Immature natural killer cell (primary cell): Measurements from ENCODE around the gene KMT2C. TPM values are rescaled to one million over a fixed set of nuclear protein-coding genes. Genes with fewer than 3 reads are reported as not detected.

ENCODE experiments used
- DNase-seq, 3 donors: peaks; one replicate each; pipeline ENCODE4 v3.0.0; 2022; ENCODE audit warnings: mixed read lengths in 1 of 3
- H3K27ac Mint-ChIP-seq, 6 donors: one replicate each; pipeline ENCODE4 v1.8.0; 2020; ENCODE audit warnings: mixed read lengths in 6 of 6, mild to moderate bottlenecking in 5 of 6, inconsistent platforms in 4 of 6, moderate library complexity in 3 of 6
- H3K27me3 Mint-ChIP-seq, 3 donors: one replicate each; pipeline ENCODE4 v1.8.0; 2020 to 2021; ENCODE audit warnings: low read depth in 3 of 3, mild to moderate bottlenecking in 3 of 3, mixed read lengths in 3 of 3, moderate library complexity in 3 of 3, inconsistent platforms in 1 of 3
- H3K36me3 Mint-ChIP-seq, 3 donors: one replicate each; pipeline ENCODE4 v1.8.0; 2020; ENCODE audit warnings: mixed read lengths in 3 of 3, inconsistent platforms in 2 of 3, mild to moderate bottlenecking in 2 of 3
- H3K4me1 Mint-ChIP-seq, 2 donors: one replicate each; pipeline ENCODE4 v1.8.0; 2020; ENCODE audit warnings: inconsistent platforms in 2 of 2, mild to moderate bottlenecking in 2 of 2, mixed read lengths in 2 of 2, moderate library complexity in 1 of 2
- H3K4me3 Mint-ChIP-seq, 5 donors: one replicate each; pipeline ENCODE4 v1.8.0; 2020; ENCODE audit warnings: mild to moderate bottlenecking in 5 of 5, mixed read lengths in 5 of 5, inconsistent platforms in 3 of 5, moderate library complexity in 3 of 5
- H3K9me3 Mint-ChIP-seq, 6 donors: one replicate each; pipeline ENCODE4 v1.8.0; 2020; ENCODE audit warnings: mild to moderate bottlenecking in 6 of 6, mixed read lengths in 6 of 6, inconsistent platforms in 4 of 6, moderate library complexity in 3 of 6
- polyA plus RNA-seq, 3 donors: library from polyadenylated mRNA; unstranded; fragments of 300-500 nt; fragmentation: Illumina TruSeq; gene quantifications; one replicate each; pipeline ENCODE4 v1.2.3, GENCODE V29; 2021

Gene KMT2C
- polyA plus RNA-seq, 3 donors from 2014 or later = 5.3 to 24.6 (median 5.6) TPM

GRCh38 chr7:152133804-152134203, 302.0 kb downstream of the KMT2C start:
- Mint-ChIP-seq H3K36me3 (peaks cover 4 to 28% (median 21%) of the 10 kb centered on the region in 3 donors), H3K27ac (peak overlapping the region in 4 of 6 donors; percentile 42 to 80 (median 58)), H3K9me3 (no peaks in the 10 kb centered on the region), H3K4me1 (no peaks in the 10 kb centered on the region), H3K27me3 (peaks cover 5 to 10% (median 9%) of the 10 kb centered on the region in 3 donors), H3K4me3 (no peak overlapping the region)
- DNase-seq = no peak

- peaks cover 6 to 23% (median 18%) of the 10 kb centered on the region in 3 donors for H3K36me3 Mint-ChIP-seq
- DNase-seq = no peak
- H3K4me1 Mint-ChIP-seq = no peaks in the 10 kb centered on the region
- peak overlapping the region in 1 of 6 donors; percentile 5 for H3K27ac Mint-ChIP-seq
- H3K9me3 Mint-ChIP-seq = no peaks in the 10 kb centered on the region
- H3K4me3 Mint-ChIP-seq = no peak overlapping the region
- H3K27me3 Mint-ChIP-seq = peaks cover 4 to 10% (median 9%) of the 10 kb centered on the region in 3 donors
Measured at GRCh38 chr7:152132812-152133211, 303.0 kb downstream of the KMT2C start.

GRCh38 chr7:152131981-152132494, 303.8 kb downstream of the KMT2C start:
- Mint-ChIP-seq H3K4me3 (no peak overlapping the region), H3K27ac (peak overlapping the region in 1 of 6 donors; percentile 24), H3K9me3 (peaks cover 0 to under 1% (median 0%) of the 10 kb centered on the region in 6 donors), H3K27me3 (peaks cover 4 to 10% (median 10%) of the 10 kb centered on the region in 3 donors), H3K36me3 (peaks cover 12 to 29% (median 23%) of the 10 kb centered on the region in 3 donors), H3K4me1 (no peaks in the 10 kb centered on the region)
- no peak for DNase-seq

- Mint-ChIP-seq H3K4me3 (no peak overlapping the region), H3K27ac (peak overlapping the region in 2 of 6 donors; percentile 62 to 65), H3K4me1 (no peaks in the 10 kb centered on the region), H3K27me3 (peaks cover 4 to 10% (median 10%) of the 10 kb centered on the region in 3 donors), H3K36me3 (peaks cover 18 to 27% (median 25%) of the 10 kb centered on the region in 3 donors), H3K9me3 (peaks cover 0 to 2% (median 0%) of the 10 kb centered on the region in 6 donors)
- no peak for DNase-seq
Measured at GRCh38 chr7:152130658-152131590, 304.9 kb downstream of the KMT2C start.

- H3K4me1 Mint-ChIP-seq = no peaks in the 10 kb centered on the region
- peaks cover 0 to 2% (median 0%) of the 10 kb centered on the region in 6 donors for H3K9me3 Mint-ChIP-seq
- no peak overlapping the region for H3K4me3 Mint-ChIP-seq
- DNase-seq = no peak
- peaks cover 29 to 38% (median 30%) of the 10 kb centered on the region in 3 donors for H3K36me3 Mint-ChIP-seq
- no peak overlapping the region for H3K27ac Mint-ChIP-seq
- peaks cover 4 to 10% (median 10%) of the 10 kb centered on the region in 3 donors for H3K27me3 Mint-ChIP-seq
Measured at GRCh38 chr7:152129682-152130081, 306.1 kb downstream of the KMT2C start.

- no peak overlapping the region for H3K4me3 Mint-ChIP-seq
- no peak overlapping the region for H3K27ac Mint-ChIP-seq
- peaks cover 2 to 13% (median 8%) of the 10 kb centered on the region in 3 donors for H3K27me3 Mint-ChIP-seq
- peaks cover 37 to 42% (median 38%) of the 10 kb centered on the region in 3 donors for H3K36me3 Mint-ChIP-seq
- no peak for DNase-seq
- no peaks in the 10 kb centered on the region for H3K4me1 Mint-ChIP-seq
- H3K9me3 Mint-ChIP-seq = peaks cover 0 to 5% (median 2%) of the 10 kb centered on the region in 6 donors
Measured at GRCh38 chr7:152128741-152129461, 306.9 kb downstream of the KMT2C start.

GRCh38 chr7:152128252-152128651, 307.6 kb downstream of the KMT2C start:
- Mint-ChIP-seq H3K27ac (no peak overlapping the region), H3K27me3 (peaks cover 0 to 13% (median 6%) of the 10 kb centered on the region in 3 donors), H3K4me3 (no peak overlapping the region), H3K4me1 (no peaks in the 10 kb centered on the region), H3K36me3 (peaks cover 37 to 47% (median 44%) of the 10 kb centered on the region in 3 donors), H3K9me3 (peaks cover 0 to 8% (median 2%) of the 10 kb centered on the region in 6 donors)
- no peak for DNase-seq

- H3K27me3 Mint-ChIP-seq = peaks cover 0 to 13% (median 2%) of the 10 kb centered on the region in 3 donors
- H3K9me3 Mint-ChIP-seq = peaks cover 0 to 9% (median 2%) of the 10 kb centered on the region in 6 donors
- H3K27ac Mint-ChIP-seq = peak overlapping the region in 3 of 6 donors; percentile 15 to 58 (median 50)
- peaks cover 47 to 57% (median 53%) of the 10 kb centered on the region in 3 donors for H3K36me3 Mint-ChIP-seq
- no peak overlapping the region for H3K4me3 Mint-ChIP-seq
- peaks cover 0 to 7% of the 10 kb centered on the region in 2 donors for H3K4me1 Mint-ChIP-seq
- no peak for DNase-seq
Measured at GRCh38 chr7:152127229-152127628, 308.6 kb downstream of the KMT2C start.

GRCh38 chr7:152126741-152127140, 309.1 kb downstream of the KMT2C start:
- Mint-ChIP-seq H3K27ac (peak overlapping the region in 4 of 6 donors; percentile 15 to 73 (median 58)), H3K36me3 (peaks cover 49 to 62% (median 57%) of the 10 kb centered on the region in 3 donors), H3K4me1 (peaks cover 0 to 11% of the 10 kb centered on the region in 2 donors), H3K4me3 (no peak overlapping the region), H3K9me3 (peaks cover 0 to 9% (median 2%) of the 10 kb centered on the region in 6 donors), H3K27me3 (peaks cover 0 to 12% (median 2%) of the 10 kb centered on the region in 3 donors)
- no peak for DNase-seq

- Mint-ChIP-seq H3K27ac (no peak overlapping the region), H3K36me3 (peaks cover 63 to 88% (median 67%) of the 10 kb centered on the region in 3 donors), H3K27me3 (peaks cover 0 to 5% (median 4%) of the 10 kb centered on the region in 3 donors), H3K9me3 (peaks cover 0 to 9% (median 2%) of the 10 kb centered on the region in 6 donors), H3K4me3 (no peak overlapping the region), H3K4me1 (peaks cover 0 to 16% of the 10 kb centered on the region in 2 donors)
- DNase-seq = no peak
Measured at GRCh38 chr7:152122540-152122939, 313.3 kb downstream of the KMT2C start.

GRCh38 chr7:152121432-152121831, 314.4 kb downstream of the KMT2C start:
- H3K4me3 Mint-ChIP-seq = no peak overlapping the region
- H3K27ac Mint-ChIP-seq = peak overlapping the region in 1 of 6 donors; percentile 62
- peaks cover 0 to 5% (median 2%) of the 10 kb centered on the region in 3 donors for H3K27me3 Mint-ChIP-seq
- H3K9me3 Mint-ChIP-seq = peaks cover 0 to 9% (median 2%) of the 10 kb centered on the region in 6 donors
- peaks cover 57 to 86% (median 58%) of the 10 kb centered on the region in 3 donors for H3K36me3 Mint-ChIP-seq
- peaks cover 0 to 16% of the 10 kb centered on the region in 2 donors for H3K4me1 Mint-ChIP-seq
- no peak for DNase-seq

- no peak overlapping the region for H3K4me3 Mint-ChIP-seq
- peaks cover 0 to 16% of the 10 kb centered on the region in 2 donors for H3K4me1 Mint-ChIP-seq
- H3K36me3 Mint-ChIP-seq = peaks cover 56 to 89% (median 58%) of the 10 kb centered on the region in 3 donors
- H3K27ac Mint-ChIP-seq = peak overlapping the region in 1 of 6 donors; percentile 66
- no peak for DNase-seq
- peaks cover 0 to 5% (median 2%) of the 10 kb centered on the region in 3 donors for H3K27me3 Mint-ChIP-seq
- peaks cover 0 to 9% (median 2%) of the 10 kb centered on the region in 6 donors for H3K9me3 Mint-ChIP-seq
Measured at GRCh38 chr7:152120776-152121175, 315.0 kb downstream of the KMT2C start.

- peak overlapping the region in 2 of 6 donors; percentile 10 to 13 for H3K27ac Mint-ChIP-seq
- H3K36me3 Mint-ChIP-seq = peaks cover 51 to 84% (median 58%) of the 10 kb centered on the region in 3 donors
- peaks cover 0 to 9% (median 2%) of the 10 kb centered on the region in 6 donors for H3K9me3 Mint-ChIP-seq
- no peak overlapping the region for H3K4me3 Mint-ChIP-seq
- H3K27me3 Mint-ChIP-seq = peaks cover 0 to 5% (median 2%) of the 10 kb centered on the region in 3 donors
- no peak for DNase-seq
- H3K4me1 Mint-ChIP-seq = peaks cover 0 to 16% of the 10 kb centered on the region in 2 donors
Measured at GRCh38 chr7:152120210-152120609, 315.6 kb downstream of the KMT2C start.
